BLaER1 treated with 17β-estradiol and CSF1 and Interleukin-3, amounts not matched to agents 10 nM and 100 nM (cell line): ENCODE results near the gene SIX4.
A peak's percentile ranks its signal among the peaks of the same experiment; 100 is the strongest.

Source experiments
- H3K27ac ChIP-seq, 11 experiments: shearing (Covaris generic); formaldehyde crosslinking; 2 replicates each; pipeline ENCODE4 v1.8.1; 2022
- H3K27me3 ChIP-seq, 11 experiments: shearing (Covaris generic); formaldehyde crosslinking; 2 replicates each; pipeline ENCODE4 v1.8.1; 2022
- H3K36me3 ChIP-seq, 11 experiments: shearing (Covaris generic); formaldehyde crosslinking; 2 replicates each; pipeline ENCODE4 v1.8.1; 2022
- H3K4me1 ChIP-seq, 10 experiments: shearing (Covaris generic); formaldehyde crosslinking; 2 replicates each; pipeline ENCODE4 v1.8.1; 2022
- H3K4me2 ChIP-seq, 11 experiments: shearing (Covaris generic); formaldehyde crosslinking; 2 replicates each; pipeline ENCODE4 v1.8.1; 2022
- H3K4me3 ChIP-seq, 10 experiments: shearing (Covaris generic); formaldehyde crosslinking; 2 replicates each; pipeline ENCODE4 v1.8.1; 2022
- H3K9ac ChIP-seq, 11 experiments: shearing (Covaris generic); formaldehyde crosslinking; 2 replicates each; pipeline ENCODE4 v1.8.1; 2022
- H3K9me3 ChIP-seq, 11 experiments: shearing (Covaris generic); formaldehyde crosslinking; replicated peaks in 1 of 11; 2 replicates each; pipeline ENCODE4 v1.8.1; 2022
- H4K20me1 ChIP-seq, 11 experiments: shearing (Covaris generic); formaldehyde crosslinking; 2 replicates each; pipeline ENCODE4 v1.8.1; 2022
- Cebpa-rat ChIP-seq, 11 experiments: shearing (Covaris generic); IDR thresholded peaks; 2 replicates each; pipeline ENCODE4 v1.8.1; 2022

The SIX4 gene

DNA sequence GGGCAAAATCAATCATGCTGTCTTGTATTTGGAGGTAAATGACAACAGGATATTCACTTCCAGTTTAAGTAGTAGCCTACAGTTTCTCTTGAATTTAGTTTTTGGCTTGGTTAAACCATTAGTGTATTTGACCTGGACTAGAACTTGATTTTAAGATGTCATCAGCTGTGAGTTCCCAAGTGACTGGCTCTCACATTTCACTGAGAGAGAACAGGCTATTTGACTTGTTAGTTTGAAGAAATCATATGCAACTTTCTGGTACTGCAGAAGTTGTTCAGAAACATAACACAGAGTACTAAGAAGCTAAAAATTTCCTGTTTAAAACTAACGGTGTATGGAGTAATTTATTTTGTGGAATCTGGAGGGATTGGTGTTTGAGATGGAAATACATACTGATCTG lies 32.7 kb upstream of the SIX4 start:
- Histone ChIP-seq H3K27ac (no peak overlapping the region), H3K9me3 (no peaks in the 10 kb centered on the region), H3K36me3 (no peaks in the 10 kb centered on the region), H3K4me1 (peaks cover 42 to 61% (median 54%) of the 10 kb centered on the region in 10 experiments), H3K4me2 (peak overlapping the region in 4 of 11 experiments; percentile 74 to 83 (median 78); a peak in 8 of 22 replicates), H3K27me3 (peaks cover 0 to 92% (median 10%) of the 10 kb centered on the region in 11 experiments; a peak in 14 of 22 replicates), H4K20me1 (peaks cover 57 to 100% (median 73%) of the 10 kb centered on the region in 11 experiments; a peak in 21 of 22 replicates), H3K9ac (no peak overlapping the region), H3K4me3 (no peak overlapping the region)
- no peak for TF ChIP-seq Cebpa-rat (IDR thresholded peaks at IDR 0.05)

DNA sequence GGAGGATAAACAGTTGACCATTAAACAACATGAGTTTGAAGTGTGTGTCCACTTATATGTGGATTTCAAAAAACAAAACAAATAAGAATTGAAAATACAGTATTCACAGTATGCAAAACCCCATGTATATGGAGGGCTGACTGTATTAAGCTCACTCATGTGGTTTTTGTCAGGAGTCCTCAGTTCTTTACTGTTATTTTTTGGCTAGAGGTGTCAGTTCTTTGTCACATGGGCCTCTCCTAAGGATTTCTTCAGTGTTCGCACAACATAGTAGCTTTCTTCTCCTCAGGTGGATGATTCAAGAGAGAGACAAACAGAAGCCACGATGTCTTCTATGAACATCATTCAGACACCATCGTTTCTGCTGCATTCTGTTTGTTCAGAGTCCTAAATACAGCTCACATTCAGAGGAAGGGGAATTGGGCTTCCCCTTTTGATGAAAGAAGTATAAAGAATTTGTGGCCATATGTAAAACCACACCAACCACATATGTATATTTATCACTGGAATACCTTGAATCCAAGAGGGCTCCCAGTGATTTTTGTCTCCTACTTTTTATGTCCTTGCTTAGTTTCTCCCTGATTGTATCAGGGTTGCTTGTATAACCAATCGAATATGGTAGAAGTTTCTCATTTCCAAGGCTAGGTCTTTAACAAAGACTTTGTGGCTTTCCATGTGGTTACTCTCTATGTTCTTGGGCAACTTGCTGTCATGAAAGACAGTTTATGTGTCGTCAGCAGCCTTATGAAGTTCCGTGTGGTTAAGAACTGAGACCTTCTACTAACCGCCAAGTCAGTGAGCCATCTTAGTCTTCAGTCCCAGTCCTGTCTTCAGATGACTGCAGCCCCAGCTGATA lies 29.3 kb upstream of the SIX4 start:
- H3K27ac ChIP-seq = peak overlapping the region in 9 of 11 experiments; percentile 39 to 77 (median 64); a peak in 17 of 22 replicates
- H3K36me3 ChIP-seq = no peaks in the 10 kb centered on the region
- peaks cover 36 to 55% (median 46%) of the 10 kb centered on the region in 10 experiments for H3K4me1 ChIP-seq
- no peak overlapping the region; a peak in 1 of 20 replicates for H3K4me3 ChIP-seq
- TF ChIP-seq Cebpa-rat (IDR thresholded peaks at IDR 0.05) = peak in 10 of 11 experiments; percentile 55 to 94 (median 82); a peak in 17 of 22 replicates
- peaks cover 66 to 100% (median 82%) of the 10 kb centered on the region in 11 experiments; a peak in 21 of 22 replicates for H4K20me1 ChIP-seq
- peaks cover 0 to 90% (median 10%) of the 10 kb centered on the region in 11 experiments; a peak in 14 of 22 replicates for H3K27me3 ChIP-seq
- peak overlapping the region in 6 of 11 experiments; percentile 14 to 52 (median 36); a peak in 8 of 22 replicates for H3K9ac ChIP-seq
- peak overlapping the region; percentile 65 to 83 (median 77) for H3K4me2 ChIP-seq
- no peaks in the 10 kb centered on the region for H3K9me3 ChIP-seq

DNA sequence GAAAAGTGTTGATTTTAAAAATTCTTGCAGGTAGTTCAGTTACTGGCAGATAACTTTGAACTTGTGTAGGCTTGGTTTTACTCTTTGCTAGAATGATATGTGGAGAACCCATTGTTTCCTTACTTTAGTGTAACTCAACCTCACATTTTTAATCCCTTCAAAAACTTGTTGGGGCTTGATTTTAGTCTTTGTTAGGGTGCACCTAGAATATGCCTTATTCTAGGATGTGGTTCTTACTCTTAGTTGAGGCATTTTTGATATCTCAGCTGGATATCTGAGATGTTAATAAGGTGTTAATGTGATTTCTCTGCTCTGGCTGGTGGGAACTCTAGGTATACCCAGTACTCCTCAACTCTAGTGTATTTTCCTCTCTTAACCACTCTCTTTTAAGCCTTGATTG lies 20.4 kb upstream of the SIX4 start:
- Histone ChIP-seq H3K4me1 (peaks cover 0 to under 1% (median 0%) of the 10 kb centered on the region in 10 experiments; a peak in 1 of 20 replicates), H3K36me3 (peaks cover 0 to 12% (median 0%) of the 10 kb centered on the region in 11 experiments; a peak in 7 of 22 replicates), H3K27me3 (peaks cover 0 to 37% (median 0%) of the 10 kb centered on the region in 11 experiments; a peak in 7 of 22 replicates), H3K9me3 (peaks cover 11 to 35% (median 23%) of the 10 kb centered on the region in 11 experiments; a peak in 21 of 22 replicates), H3K27ac (no peak overlapping the region), H4K20me1 (peaks cover 20 to 88% (median 45%) of the 10 kb centered on the region in 11 experiments; a peak in 20 of 22 replicates), H3K9ac (no peak overlapping the region), H3K4me3 (no peak overlapping the region), H3K4me2 (no peak overlapping the region)
- TF ChIP-seq Cebpa-rat (IDR thresholded peaks at IDR 0.05) = no peak

DNA sequence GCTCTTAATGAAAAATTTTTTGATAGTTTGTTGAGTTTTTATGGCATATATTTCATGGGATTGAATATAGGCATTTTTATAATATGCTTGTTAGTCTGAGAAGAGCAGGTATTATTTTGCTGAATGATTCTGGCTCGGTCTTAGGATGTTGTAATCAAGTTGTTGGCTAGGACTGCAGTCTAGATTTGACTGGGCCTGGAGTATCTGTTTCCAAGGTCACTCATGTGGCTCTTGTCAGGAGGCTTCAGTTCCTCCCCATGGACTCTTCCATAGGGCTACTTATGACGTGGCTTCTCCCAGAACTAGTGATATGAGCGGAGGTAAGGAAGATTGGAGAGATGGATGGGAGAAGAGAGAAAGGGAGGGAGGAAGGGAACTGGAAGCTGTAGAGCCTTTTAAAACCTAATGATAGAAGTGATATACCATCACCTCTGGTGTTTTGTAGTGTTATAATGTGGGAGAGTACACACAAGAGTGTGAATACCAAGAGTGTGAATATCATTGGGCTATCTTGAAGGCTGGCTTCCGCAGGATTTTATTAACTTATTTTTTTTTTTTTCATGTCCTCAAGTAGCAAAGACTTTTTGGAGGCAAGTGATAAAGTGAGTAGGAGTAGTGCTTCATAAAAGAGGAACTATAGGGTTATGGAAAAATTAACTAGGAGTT lies 14.8 kb upstream of the SIX4 start:
- no peak for TF ChIP-seq Cebpa-rat (IDR thresholded peaks at IDR 0.05)

GRCh38 chr14:60736494-60736893 lies 12.3 kb upstream of the SIX4 start:
- no peak overlapping the region for H3K27ac ChIP-seq
- H3K27me3 ChIP-seq = peaks cover 0 to 3% (median 0%) of the 10 kb centered on the region in 11 experiments; a peak in 2 of 22 replicates
- peak overlapping the region in 10 of 11 experiments; percentile 79 to 98 (median 88); a peak in 14 of 22 replicates for H3K4me2 ChIP-seq
- no peaks in the 10 kb centered on the region for H3K36me3 ChIP-seq
- peaks cover 4 to 44% (median 28%) of the 10 kb centered on the region in 11 experiments; a peak in 17 of 22 replicates for H4K20me1 ChIP-seq
- H3K4me1 ChIP-seq = peaks cover 7 to 24% (median 14%) of the 10 kb centered on the region in 10 experiments
- TF ChIP-seq Cebpa-rat (IDR thresholded peaks at IDR 0.05) = no peak
- no peak overlapping the region for H3K9ac ChIP-seq
- H3K9me3 ChIP-seq = no peaks in the 10 kb centered on the region
- peak overlapping the region in 1 of 10 experiments; percentile 83; a peak in 1 of 20 replicates for H3K4me3 ChIP-seq

More for the DNA sequence above, 14.8 kb upstream of the SIX4 start:
- no peak overlapping the region for H3K9ac ChIP-seq
- peaks cover 7 to 24% (median 14%) of the 10 kb centered on the region in 10 experiments for H3K4me1 ChIP-seq
- H4K20me1 ChIP-seq = peaks cover 4 to 61% (median 28%) of the 10 kb centered on the region in 11 experiments; a peak in 17 of 22 replicates
- no peak overlapping the region for H3K27ac ChIP-seq
- H3K27me3 ChIP-seq = no peaks in the 10 kb centered on the region
- H3K4me3 ChIP-seq = no peak overlapping the region
- H3K4me2 ChIP-seq = peak overlapping the region in 1 of 11 experiments; percentile 18; a peak in 1 of 22 replicates
- peaks cover 0 to 7% (median 0%) of the 10 kb centered on the region in 11 experiments; a peak in 5 of 22 replicates for H3K36me3 ChIP-seq
- peaks cover 11 to 24% (median 14%) of the 10 kb centered on the region in 11 experiments; a peak in 21 of 22 replicates for H3K9me3 ChIP-seq

GRCh38 chr14:60735416-60735815 lies 11.3 kb upstream of the SIX4 start:
- peak overlapping the region; percentile 74 to 89 (median 85) for H3K4me3 ChIP-seq
- H3K27ac ChIP-seq = peak overlapping the region in 9 of 11 experiments; percentile 69 to 82 (median 77); a peak in 10 of 22 replicates
- peak overlapping the region; percentile 76 to 98 (median 87) for H3K4me2 ChIP-seq
- H3K4me1 ChIP-seq = peaks cover 7 to 24% (median 14%) of the 10 kb centered on the region in 10 experiments
- H4K20me1 ChIP-seq = peaks cover 4 to 38% (median 22%) of the 10 kb centered on the region in 11 experiments; a peak in 17 of 22 replicates
- H3K27me3 ChIP-seq = peaks cover 0 to 3% (median 0%) of the 10 kb centered on the region in 11 experiments; a peak in 2 of 22 replicates
- H3K9ac ChIP-seq = peak overlapping the region; percentile 77 to 88 (median 86)
- TF ChIP-seq Cebpa-rat (IDR thresholded peaks at IDR 0.05) = no peak
- H3K9me3 ChIP-seq = no peaks in the 10 kb centered on the region
- no peaks in the 10 kb centered on the region for H3K36me3 ChIP-seq

- Histone ChIP-seq H3K9ac (peak within 1 kb of the TSS; percentile 77 to 88 (median 86)), H3K27ac (peak within 1 kb of the TSS; percentile 64 to 82 (median 77); a peak in 21 of 22 replicates), H4K20me1 (peaks cover 4 to 32% (median 16%) of the 10 kb centered on the region in 11 experiments; a peak in 17 of 22 replicates), H3K4me3 (peak within 1 kb of the TSS; percentile 74 to 89 (median 85)), H3K9me3 (no peaks in the 10 kb centered on the region), H3K27me3 (peaks cover 0 to 3% (median 0%) of the 10 kb centered on the region in 11 experiments; a peak in 2 of 22 replicates), H3K4me1 (peaks cover 7 to 24% (median 14%) of the 10 kb centered on the region in 10 experiments), H3K36me3 (no peaks in the 10 kb centered on the region), H3K4me2 (peak within 1 kb of the TSS; percentile 76 to 98 (median 87))
- no peak for TF ChIP-seq Cebpa-rat (IDR thresholded peaks at IDR 0.05)
Measured at GRCh38 chr14:60734465-60735242, 10.5 kb upstream of the SIX4 start, which contains the start of gene MNAT1. Gene MNAT1, plus strand, starts transcription at chr14:60734761. Its CDS starts 102 bp downstream, at chr14:60734863.
